Uterus (tissue), 4 donors: ENCODE measurements around the gene HRH2. TPM values are rescaled to one million over a fixed set of nuclear protein-coding genes. Genes with fewer than 3 reads are reported as not detected.

Source experiments
- DNase-seq, 2 donors: peaks; one replicate each; pipeline ENCODE4 v3.0.0-alpha.2; 2019 to 2020
- H3K27ac ChIP-seq, 2 donors: fragments of 200-600 bp; sonication (generic); 1 replicate in 1 of 2; 2 replicates in 1 of 2; pipeline ENCODE4 v1.5.1; 2016 to 2018
- H3K27me3 ChIP-seq, 2 donors: fragments of 200-600 bp; sonication (generic); one replicate each; pipeline ENCODE4 v1.5.1; 2018 to 2019; ENCODE audit warnings: control low read depth in 1 of 2
- H3K36me3 ChIP-seq, 2 donors: fragments of 200-600 bp; sonication (generic); one replicate each; pipeline ENCODE4 v1.5.1; 2019; ENCODE audit warnings: control low read depth in 1 of 2
- H3K4me1 ChIP-seq, 2 donors: fragments of 200-600 bp; sonication (generic); one replicate each; pipeline ENCODE4 v1.5.1; 2018 to 2019; ENCODE audit warnings: control low read depth in 1 of 2
- H3K4me3 ChIP-seq, 2 donors: fragments of 200-600 bp; sonication (generic); 1 replicate in 1 of 2; 2 replicates in 1 of 2; pipeline ENCODE4 v1.5.1; 2018 to 2019; ENCODE audit warnings: mild to moderate bottlenecking in 1 of 2
- H3K9me3 ChIP-seq, 2 donors: fragments of 200-600 bp; sonication (generic); one replicate each; pipeline ENCODE4 v1.5.1; 2019; ENCODE audit warnings: control low read depth in 1 of 2
- CTCF ChIP-seq, 4 experiments: fragments of 200-600 bp in 2 of 4; fragments of 450-650 bp in 2 of 4; sonication (generic) in 2 of 4; IDR thresholded peaks; one replicate each; pipeline ENCODE4 v1.5.1; 2016 to 2019; ENCODE audit warnings: antibody characterized with exemption in 4 of 4, mild to moderate bottlenecking in 2 of 4, moderate library complexity in 1 of 4
- POLR2A ChIP-seq, 2 donors: fragments of 450-650 bp; IDR thresholded peaks; one replicate each; pipeline ENCODE4 v1.6.1; 2016; ENCODE audit warnings: antibody characterized with exemption in 2 of 2, mild to moderate bottlenecking in 1 of 2, moderate library complexity in 1 of 2
- intact Hi-C: fragments of 100-400 bp; cut with DNase I; formaldehyde crosslinking; loops from one replicate; pipeline ENCODE4 v1.15.1; 2023; ENCODE audit warnings: low total_unique reads
- total RNA-seq, 4 donors: library from RNA; depleted of rRNA in 3 of 4; stranded (reverse); fragments of >200 nt in 3 of 4; gene quantifications; one replicate each; pipeline versions ENCODE4 v1.1.0 to v1.2.4, GENCODE V29; 2014 to 2023
- donor health status: DM: yes; HTN: yes; CAD: no.

The HRH2 gene
- total RNA-seq, 4 donors from 2014 or later, result 0.51 to 4.4 (median 4.1) TPM; not detected in 1

- no peak overlapping the region for H3K27ac ChIP-seq
- no peaks in the 10 kb centered on the region for H3K27me3 ChIP-seq
- intact Hi-C loops, result no loop called here
These were observed 17.0 kb downstream of the HRH2 start for GRCh38 chr5:175674731-175675346.

GRCh38 chr5:175675873-175676272 is 18.0 kb downstream of the HRH2 start:
- Histone ChIP-seq H3K4me3 (no peak overlapping the region), H3K27ac (no peak overlapping the region), H3K27me3 (no peaks in the 10 kb centered on the region), H3K9me3 (no peaks in the 10 kb centered on the region), H3K36me3 (no peaks in the 10 kb centered on the region), H3K4me1 (no peaks in the 10 kb centered on the region)
- DNase-seq, result no peak
- TF ChIP-seq CTCF (IDR thresholded peaks at IDR 0.05) (no peak), POLR2A (IDR thresholded peaks at IDR 0.05) (no peak)
- intact Hi-C loops, result no loop called here

More at GRCh38 chr5:175674731-175675346, 17.0 kb downstream of the HRH2 start:
- H3K36me3 ChIP-seq, result no peaks in the 10 kb centered on the region
- H3K9me3 ChIP-seq, result no peaks in the 10 kb centered on the region
- no peak for TF ChIP-seq POLR2A (IDR thresholded peaks at IDR 0.05)
- TF ChIP-seq CTCF (IDR thresholded peaks at IDR 0.05), result no peak
- H3K4me3 ChIP-seq, result no peak overlapping the region
- no peaks in the 10 kb centered on the region for H3K4me1 ChIP-seq
- DNase-seq, result no peak

GRCh38 chr5:175677571-175677970 is 19.7 kb downstream of the HRH2 start:
- H3K27me3 ChIP-seq, result no peaks in the 10 kb centered on the region
- TF ChIP-seq POLR2A (IDR thresholded peaks at IDR 0.05) (no peak), CTCF (IDR thresholded peaks at IDR 0.05) (no peak)
- DNase-seq, result no peak
- H3K36me3 ChIP-seq, result no peaks in the 10 kb centered on the region
- no peaks in the 10 kb centered on the region for H3K4me1 ChIP-seq
- intact Hi-C loops, result no loop called here
- no peaks in the 10 kb centered on the region for H3K9me3 ChIP-seq
- H3K27ac ChIP-seq, result no peak overlapping the region
- no peak overlapping the region for H3K4me3 ChIP-seq

- Histone ChIP-seq H3K36me3 (no peaks in the 10 kb centered on the region), H3K9me3 (no peaks in the 10 kb centered on the region), H3K4me3 (no peak overlapping the region), H3K27ac (no peak overlapping the region), H3K4me1 (no peaks in the 10 kb centered on the region), H3K27me3 (no peaks in the 10 kb centered on the region)
- intact Hi-C loops, result no loop called here
- DNase-seq, result no peak
- TF ChIP-seq POLR2A (IDR thresholded peaks at IDR 0.05) (no peak), CTCF (IDR thresholded peaks at IDR 0.05) (no peak)
These were observed 20.2 kb downstream of the HRH2 start for GRCh38 chr5:175678074-175678473.

GRCh38 chr5:175679411-175679810 is 21.5 kb downstream of the HRH2 start:
- no peak overlapping the region for H3K27ac ChIP-seq
- H3K4me3 ChIP-seq, result no peak overlapping the region
- intact Hi-C loops, result no loop called here
- H3K4me1 ChIP-seq, result no peaks in the 10 kb centered on the region
- H3K9me3 ChIP-seq, result no peaks in the 10 kb centered on the region
- DNase-seq, result no peak
- H3K36me3 ChIP-seq, result no peaks in the 10 kb centered on the region
- no peaks in the 10 kb centered on the region for H3K27me3 ChIP-seq
- TF ChIP-seq POLR2A (IDR thresholded peaks at IDR 0.05), result no peak
- TF ChIP-seq CTCF (IDR thresholded peaks at IDR 0.05), result no peak
